NCI-H128 (cell line): ENCODE results near the gene RBCK1.
"Not testable (repeated sequence)": the region's sequence is repeated elsewhere in the genome, so short reads cannot be mapped to it uniquely, and the experiment has no call there.

ENCODE experiments used
- DNase-seq: peaks from one replicate; lab custom pipeline; 2025; ENCODE audit not compliant: unreplicated experiment; lab: John Stamatoyannopoulos, UW

Gene RBCK1

GRCh38 chr20:375265-375889 lies 32.7 kb upstream of the RBCK1 start:
- DNase-seq, result no peak

- DNase-seq, result no peak
Observed at GRCh38 chr20:376089-376488, 32.0 kb upstream of the RBCK1 start.

DNA sequence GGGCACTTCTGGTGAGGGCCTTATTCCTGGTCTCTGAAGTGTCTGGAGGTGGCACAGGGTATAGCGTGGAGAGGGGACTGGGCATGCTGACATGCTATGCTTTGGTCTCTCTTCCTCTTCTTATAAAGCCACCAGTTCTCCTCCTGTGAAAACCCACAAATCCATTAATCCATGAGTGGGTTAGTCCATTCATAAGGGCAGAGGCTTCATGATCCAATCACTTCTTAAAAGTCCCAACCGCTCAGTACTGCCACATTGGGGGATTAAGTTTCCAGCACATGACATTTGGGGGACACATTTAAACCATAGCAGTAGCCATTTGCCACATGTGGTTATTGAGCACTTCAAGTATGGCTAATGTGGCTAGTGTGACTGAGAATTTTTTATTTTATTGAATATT lies 31.3 kb upstream of the RBCK1 start:
- no peak for DNase-seq

- not testable (repeated sequence) for DNase-seq
Observed at GRCh38 chr20:377578-377977, 30.5 kb upstream of the RBCK1 start.

DNA sequence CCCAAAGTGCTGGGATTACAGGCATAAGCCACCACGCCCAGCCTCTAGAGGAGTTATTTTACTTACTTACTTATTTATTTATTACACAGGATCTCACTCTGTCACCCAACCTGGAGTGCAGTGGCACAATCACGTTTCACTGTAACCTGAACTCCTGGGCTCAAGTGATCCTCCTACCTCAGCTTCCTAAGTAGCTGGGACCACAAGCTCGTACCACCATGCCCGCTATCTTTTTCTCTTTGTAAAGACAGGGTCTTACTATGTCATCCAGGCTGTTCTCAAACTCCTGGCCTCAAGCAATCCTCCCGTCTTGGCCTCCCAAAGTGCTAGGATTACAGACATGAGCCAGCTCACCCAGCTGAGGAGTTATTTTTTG lies 29.1 kb upstream of the RBCK1 start:
- DNase-seq, result no peak

GRCh38 chr20:380763-381580 lies 27.1 kb upstream of the RBCK1 start:
- DNase-seq, result no peak

- DNase-seq, result no peak
Observed at GRCh38 chr20:381581-382290, 26.4 kb upstream of the RBCK1 start.

- no peak for DNase-seq
Observed at GRCh38 chr20:382291-383115, 25.6 kb upstream of the RBCK1 start.

DNA sequence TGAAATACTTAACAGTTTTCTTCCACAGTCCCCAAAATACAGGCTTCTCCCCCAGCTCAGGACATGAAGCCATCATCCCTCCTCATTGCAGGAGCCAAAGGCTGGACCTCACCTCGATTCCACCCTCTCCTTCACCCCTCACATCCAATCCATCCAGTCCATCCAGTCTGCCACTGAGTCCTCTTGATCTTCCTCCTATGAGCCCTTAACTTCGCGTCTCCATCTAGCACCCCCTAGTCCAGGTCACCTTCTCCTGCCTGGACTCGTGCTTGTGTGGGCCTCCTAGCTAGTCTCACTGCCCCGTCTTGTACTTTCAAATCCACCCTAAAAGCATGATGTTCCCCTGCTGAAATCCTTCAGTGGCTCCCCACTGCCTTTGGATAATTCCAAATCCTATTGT lies 24.2 kb upstream of the RBCK1 start:
- DNase-seq, result no peak

- DNase-seq, result no peak
Observed at GRCh38 chr20:384723-385122, 23.4 kb upstream of the RBCK1 start.

- no peak for DNase-seq
Observed at GRCh38 chr20:385448-385847, 22.7 kb upstream of the RBCK1 start.

GRCh38 chr20:386634-387033 lies 21.5 kb upstream of the RBCK1 start:
- not testable (repeated sequence) for DNase-seq

GRCh38 chr20:387520-387919 lies 20.6 kb upstream of the RBCK1 start:
- DNase-seq, result no peak

DNA sequence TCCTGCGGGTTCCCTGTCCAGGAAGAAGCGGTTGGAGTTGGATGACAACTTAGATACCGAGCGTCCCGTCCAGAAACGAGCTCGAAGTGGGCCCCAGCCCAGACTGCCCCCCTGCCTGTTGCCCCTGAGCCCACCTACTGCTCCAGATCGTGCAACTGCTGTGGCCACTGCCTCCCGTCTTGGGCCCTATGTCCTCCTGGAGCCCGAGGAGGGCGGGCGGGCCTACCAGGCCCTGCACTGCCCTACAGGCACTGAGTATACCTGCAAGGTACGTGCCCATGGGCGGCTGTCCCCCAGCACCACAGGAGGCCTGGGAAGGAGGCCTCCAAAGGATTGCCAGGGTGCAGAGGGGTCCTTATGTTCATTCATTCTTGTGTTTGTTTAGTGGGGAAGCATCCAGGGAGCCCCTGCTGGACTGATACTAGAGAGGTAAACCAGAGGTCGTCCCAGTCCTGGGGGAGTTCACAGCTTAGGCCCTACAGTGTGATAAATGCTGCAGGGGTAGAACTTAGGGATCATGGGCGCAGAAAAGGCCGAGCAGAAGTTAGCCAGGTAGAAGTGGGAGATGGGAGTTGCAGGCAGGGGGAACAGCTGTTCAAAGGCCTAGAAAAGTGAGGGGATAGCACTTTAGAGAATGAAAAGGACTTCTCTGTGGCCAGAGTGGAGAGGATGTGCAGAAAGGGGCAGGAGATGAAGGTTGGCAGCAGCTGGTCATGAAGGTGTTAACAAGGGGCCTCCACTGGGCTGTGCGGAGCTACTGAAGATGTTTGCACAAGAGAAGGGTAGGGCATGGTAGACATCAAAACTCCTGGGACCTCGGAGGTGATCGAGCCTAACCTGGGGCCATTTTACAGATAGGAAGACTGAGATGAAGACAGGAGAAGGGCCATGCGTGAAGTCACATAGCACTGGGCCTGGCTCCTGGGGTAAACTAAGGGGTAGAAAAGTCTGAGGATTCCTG lies 19.8 kb upstream of the RBCK1 start:
- DNase-seq, result no peak

- DNase-seq, result no peak
Observed at GRCh38 chr20:389220-389619, 18.9 kb upstream of the RBCK1 start.

GRCh38 chr20:391041-391711 lies 16.9 kb upstream of the RBCK1 start:
- DNase-seq, result no peak

DNA sequence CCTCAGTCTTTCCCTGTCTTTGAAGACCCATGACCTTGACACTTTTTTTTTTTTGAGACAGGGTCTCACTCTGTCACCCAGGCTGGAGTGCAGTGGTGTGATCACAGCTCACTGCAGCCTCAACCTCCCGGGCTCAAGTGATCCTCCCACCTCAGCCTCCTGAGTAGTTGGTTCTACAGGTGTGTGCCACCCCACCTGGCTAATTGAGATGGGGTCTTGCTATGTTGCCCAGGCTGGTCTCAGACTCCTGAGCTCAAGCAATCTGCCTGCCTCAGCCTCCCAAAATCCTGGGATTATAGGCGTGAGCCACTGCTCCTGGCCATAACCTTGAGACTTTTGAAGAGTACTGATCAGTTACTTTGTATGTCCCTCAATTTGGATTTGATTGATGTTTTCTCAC lies 14.8 kb upstream of the RBCK1 start:
- DNase-seq, result not testable (repeated sequence)

DNA sequence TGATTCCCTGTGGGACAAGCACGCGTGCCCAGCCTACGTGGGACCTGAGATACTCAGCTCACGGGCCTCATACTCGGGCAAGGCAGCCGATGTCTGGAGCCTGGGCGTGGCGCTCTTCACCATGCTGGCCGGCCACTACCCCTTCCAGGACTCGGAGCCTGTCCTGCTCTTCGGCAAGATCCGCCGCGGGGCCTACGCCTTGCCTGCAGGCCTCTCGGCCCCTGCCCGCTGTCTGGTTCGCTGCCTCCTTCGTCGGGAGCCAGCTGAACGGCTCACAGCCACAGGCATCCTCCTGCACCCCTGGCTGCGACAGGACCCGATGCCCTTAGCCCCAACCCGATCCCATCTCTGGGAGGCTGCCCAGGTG lies 11.9 kb upstream of the RBCK1 start:
- no peak for DNase-seq

GRCh38 chr20:396619-397431 lies 11.3 kb upstream of the RBCK1 start:
- no peak for DNase-seq
